ENCODE measurements around the gene CHN1. TPM values are rescaled to one million over a fixed set of nuclear protein-coding genes. Genes with fewer than 3 reads are reported as not detected.

CHN1 gene
- total and polyA plus RNA-seq, 2 of the 8 experiments (the other 6 are each of a cell fraction or from before 2014, with no cell fraction given), result 54.0 to 65.7 TPM

GRCh38 chr2:174840436-174840835 lies 164.7 kb downstream of the CHN1 start (continued):
- no peak for TF ChIP-seq NANOG (IDR thresholded peaks at IDR 0.05; ENCODE audit: insufficient read depth, low read depth, low read length, poor library complexity, severe bottlenecking)

All from H1 (cell line).